ENCODE data around the gene ETV6.
A peak's percentile ranks its signal among the peaks of the same experiment; 100 is the strongest.

The ETV6 gene

GRCh38 chr12:11812586-11813437 lies 163.3 kb downstream of the ETV6 start:
- DNase-seq: peak in 1 of 2 donors; percentile 38

- no peak for DNase-seq
These were observed 164.0 kb downstream of the ETV6 start for GRCh38 chr12:11813438-11813813.

- no peak for DNase-seq
These were observed 164.9 kb downstream of the ETV6 start for GRCh38 chr12:11814374-11814773.

- DNase-seq: no peak
These were observed 165.9 kb downstream of the ETV6 start for GRCh38 chr12:11815397-11815796.

- no peak for DNase-seq
These were observed 170.2 kb downstream of the ETV6 start for GRCh38 chr12:11819643-11820042.

- DNase-seq: no peak
These were observed 171.0 kb downstream of the ETV6 start for GRCh38 chr12:11820476-11820875.

GRCh38 chr12:11821386-11822080 lies 172.1 kb downstream of the ETV6 start:
- DNase-seq: no peak

GRCh38 chr12:11822081-11822834 lies 172.8 kb downstream of the ETV6 start:
- peak; percentile 56 to 57 for DNase-seq

GRCh38 chr12:11823043-11823442 lies 173.6 kb downstream of the ETV6 start:
- DNase-seq: no peak

- DNase-seq: no peak
These were observed 174.1 kb downstream of the ETV6 start for GRCh38 chr12:11823593-11823992.

- DNase-seq: no peak
These were observed 174.6 kb downstream of the ETV6 start for GRCh38 chr12:11824069-11824468.

GRCh38 chr12:11824736-11825135 lies 175.3 kb downstream of the ETV6 start:
- DNase-seq: no peak

- DNase-seq: no peak
These were observed 175.8 kb downstream of the ETV6 start for GRCh38 chr12:11825278-11825677.

GRCh38 chr12:11826574-11826973 lies 177.1 kb downstream of the ETV6 start:
- no peak for DNase-seq

- peak in 1 of 2 donors; percentile 66 for DNase-seq
These were observed 177.9 kb downstream of the ETV6 start for GRCh38 chr12:11827091-11828061.

- no peak for DNase-seq
These were observed 180.3 kb downstream of the ETV6 start for GRCh38 chr12:11829764-11830194.

- peak in 1 of 2 donors; percentile 16 for DNase-seq
These were observed 180.9 kb downstream of the ETV6 start for GRCh38 chr12:11830307-11830801.

- no peak for DNase-seq
These were observed 182.6 kb downstream of the ETV6 start for GRCh38 chr12:11832093-11832492.

GRCh38 chr12:11833174-11833895 lies 183.9 kb downstream of the ETV6 start:
- DNase-seq: no peak

- peak in 1 of 2 donors; percentile 15 for DNase-seq
These were observed 184.8 kb downstream of the ETV6 start for GRCh38 chr12:11834104-11834812.

- DNase-seq: no peak
These were observed 185.5 kb downstream of the ETV6 start for GRCh38 chr12:11834931-11835330.

All from CD4-positive, alpha-beta T cell treated with Interleukin-4 for 1 hour (primary cell).